CD4-positive, CD25-positive, alpha-beta regulatory T cell (primary cell): Measurements from ENCODE around the gene CFAP20DC. TPM values are rescaled to one million over a fixed set of nuclear protein-coding genes. Genes with fewer than 3 reads are reported as not detected.

Experiments used
- ATAC-seq, 2 donors: fragments of 150-1000 bp; cut with Tn5 transposase; one replicate each; pipeline ENCODE4 v1.10.0; 2021; ENCODE audit warnings: low read depth in 2 of 2, moderate number of reproducible peaks in 2 of 2, moderate library complexity in 1 of 2
- DNase-seq, 3 donors: peaks; one replicate each; pipeline versions ENCODE4 v3.0.0 to v3.0.0-alpha.2; 2012 to 2022; ENCODE audit warnings: mixed read lengths in 1 of 3
- H3K27ac ChIP-seq: one replicate; pipeline ENCODE4 v1.7.0; 2013; ENCODE audit warnings: mild to moderate bottlenecking, low read length; ENCODE audit not compliant: insufficient read depth, poor library complexity, severe bottlenecking
- H3K27me3 ChIP-seq: one replicate; pipeline ENCODE4 v1.7.0; 2013; ENCODE audit warnings: low read length; ENCODE audit not compliant: control insufficient read depth, insufficient read depth
- H3K36me3 ChIP-seq: one replicate; pipeline ENCODE4 v1.7.0; 2013; ENCODE audit warnings: mild to moderate bottlenecking, low read length, moderate library complexity; ENCODE audit not compliant: control insufficient read depth, insufficient read depth
- H3K4me1 ChIP-seq: 2 replicates; pipeline ENCODE4 v1.7.0; 2013; ENCODE audit warnings: mild to moderate bottlenecking, low read length; ENCODE audit not compliant: insufficient read depth, control insufficient read depth, poor library complexity, severe bottlenecking
- H3K4me3 ChIP-seq: one replicate; pipeline ENCODE4 v1.7.0; 2013; ENCODE audit warnings: low read depth, mild to moderate bottlenecking, low read length, moderate library complexity
- H3K9me3 ChIP-seq, 2 experiments: 1 replicate in 1 of 2; 2 replicates in 1 of 2; pipeline ENCODE4 v1.7.0; 2013; ENCODE audit warnings: low read length in 2 of 2, mild to moderate bottlenecking in 1 of 2, moderate library complexity in 1 of 2; ENCODE audit not compliant: control insufficient read depth in 2 of 2
- H3K27ac Mint-ChIP-seq, 3 donors: one replicate each; pipeline ENCODE4 v1.8.0; 2020 to 2022; ENCODE audit warnings: mild to moderate bottlenecking in 3 of 3, mixed read lengths in 3 of 3, moderate library complexity in 2 of 3
- H3K27me3 Mint-ChIP-seq: one replicate; pipeline ENCODE4 v1.8.0; 2022; ENCODE audit warnings: mild to moderate bottlenecking, mixed read lengths
- H3K36me3 Mint-ChIP-seq: one replicate; pipeline ENCODE4 v1.8.0; 2020; ENCODE audit warnings: mixed read lengths
- H3K4me1 Mint-ChIP-seq, 4 donors: one replicate each; pipeline ENCODE4 v1.8.0; 2020 to 2022; ENCODE audit warnings: mixed read lengths in 4 of 4, mild to moderate bottlenecking in 1 of 4
- H3K4me3 Mint-ChIP-seq, 4 donors: one replicate each; pipeline ENCODE4 v1.8.0; 2020 to 2022; ENCODE audit warnings: mild to moderate bottlenecking in 4 of 4, mixed read lengths in 4 of 4, moderate library complexity in 3 of 4
- H3K9me3 Mint-ChIP-seq, 7 donors: one replicate each; pipeline ENCODE4 v1.8.0; 2020 to 2022; ENCODE audit warnings: mixed read lengths in 7 of 7, mild to moderate bottlenecking in 3 of 7, moderate library complexity in 2 of 7
- polyA plus RNA-seq, 4 donors: library from polyadenylated mRNA; unstranded; fragments of 300-500 nt; fragmentation: Illumina TruSeq; gene quantifications; one replicate each; pipeline ENCODE4 v1.2.3, GENCODE V29; 2021
- total RNA-seq: library from RNA; stranded (reverse); gene quantifications from one replicate; pipeline ENCODE4 v1.2.3, GENCODE V29; 2022

The CFAP20DC gene
- total and polyA plus RNA-seq, 5 donors from 2014 or later, result 0.10 to 0.56 (median 0.32) TPM

- peaks cover 18 to 19% of the 10 kb centered on the region in 2 experiments for H3K9me3 ChIP-seq
- DNase-seq (no peak), ATAC-seq (no peak)
- no peaks in the 10 kb centered on the region for H3K4me1 ChIP-seq
- H3K4me3 ChIP-seq, result no peak overlapping the region
- Mint-ChIP-seq H3K4me3 (no peak overlapping the region), H3K4me1 (no peaks in the 10 kb centered on the region), H3K27ac (no peak overlapping the region), H3K9me3 (peaks cover 0 to 30% (median 6%) of the 10 kb centered on the region in 7 donors), H3K36me3 (peaks cover 3% of the 10 kb centered on the region), H3K27me3 (peaks cover 10% of the 10 kb centered on the region)
- no peak overlapping the region for H3K27ac ChIP-seq
- H3K36me3 ChIP-seq, result no peaks in the 10 kb centered on the region
- no peaks in the 10 kb centered on the region for H3K27me3 ChIP-seq
These were observed 269.9 kb downstream of the CFAP20DC start for GRCh38 chr3:58779934-58780333.

- Mint-ChIP-seq H3K4me3 (no peak overlapping the region), H3K9me3 (peaks cover 0 to 24% (median 4%) of the 10 kb centered on the region in 7 donors), H3K27ac (no peak overlapping the region), H3K27me3 (peaks cover 6% of the 10 kb centered on the region), H3K4me1 (no peaks in the 10 kb centered on the region), H3K36me3 (peaks cover 3% of the 10 kb centered on the region)
- Histone ChIP-seq H3K36me3 (no peaks in the 10 kb centered on the region), H3K9me3 (peaks cover 18 to 19% of the 10 kb centered on the region in 2 experiments), H3K27me3 (peaks cover 2% of the 10 kb centered on the region), H3K4me1 (no peaks in the 10 kb centered on the region), H3K27ac (no peak overlapping the region), H3K4me3 (no peak overlapping the region)
- DNase-seq, result no peak
- ATAC-seq, result no peak
These were observed 273.6 kb downstream of the CFAP20DC start for GRCh38 chr3:58776231-58776630.

GRCh38 chr3:58772462-58772861 lies 277.4 kb downstream of the CFAP20DC start:
- no peaks in the 10 kb centered on the region for H3K4me1 Mint-ChIP-seq
- DNase-seq, result no peak
- H3K9me3 ChIP-seq, result no peaks in the 10 kb centered on the region
- peaks cover 2% of the 10 kb centered on the region for H3K27me3 ChIP-seq
- no peaks in the 10 kb centered on the region for H3K4me1 ChIP-seq
- H3K27ac Mint-ChIP-seq, result no peak overlapping the region
- no peak overlapping the region for H3K4me3 ChIP-seq
- no peak overlapping the region for H3K27ac ChIP-seq
- H3K36me3 ChIP-seq, result no peaks in the 10 kb centered on the region
- H3K36me3 Mint-ChIP-seq, result no peaks in the 10 kb centered on the region
- H3K27me3 Mint-ChIP-seq, result no peaks in the 10 kb centered on the region
- H3K4me3 Mint-ChIP-seq, result no peak overlapping the region
- no peak for ATAC-seq
- peaks cover 0 to 11% (median 6%) of the 10 kb centered on the region in 7 donors for H3K9me3 Mint-ChIP-seq

GRCh38 chr3:58769065-58769464 lies 280.8 kb downstream of the CFAP20DC start:
- H3K27ac Mint-ChIP-seq, result no peak overlapping the region
- peaks cover 2% of the 10 kb centered on the region for H3K27me3 ChIP-seq
- no peaks in the 10 kb centered on the region for H3K4me1 Mint-ChIP-seq
- H3K27me3 Mint-ChIP-seq, result no peaks in the 10 kb centered on the region
- H3K4me3 ChIP-seq, result no peak overlapping the region
- no peaks in the 10 kb centered on the region for H3K4me1 ChIP-seq
- H3K36me3 ChIP-seq, result no peaks in the 10 kb centered on the region
- no peak overlapping the region for H3K4me3 Mint-ChIP-seq
- DNase-seq, result no peak
- no peak overlapping the region for H3K27ac ChIP-seq
- H3K36me3 Mint-ChIP-seq, result no peaks in the 10 kb centered on the region
- no peaks in the 10 kb centered on the region for H3K9me3 ChIP-seq
- no peak for ATAC-seq
- H3K9me3 Mint-ChIP-seq, result peaks cover 0 to 11% (median 5%) of the 10 kb centered on the region in 7 donors

GRCh38 chr3:58766587-58767282 lies 283.1 kb downstream of the CFAP20DC start:
- Mint-ChIP-seq H3K27ac (no peak overlapping the region), H3K4me1 (no peaks in the 10 kb centered on the region), H3K27me3 (no peaks in the 10 kb centered on the region), H3K4me3 (no peak overlapping the region), H3K36me3 (no peaks in the 10 kb centered on the region), H3K9me3 (peaks cover 0 to 11% (median 5%) of the 10 kb centered on the region in 7 donors)
- Histone ChIP-seq H3K27ac (no peak overlapping the region), H3K36me3 (no peaks in the 10 kb centered on the region), H3K9me3 (no peaks in the 10 kb centered on the region), H3K27me3 (no peaks in the 10 kb centered on the region), H3K4me1 (no peaks in the 10 kb centered on the region), H3K4me3 (no peak overlapping the region)
- ATAC-seq (no peak), DNase-seq (no peak)

GRCh38 chr3:58755150-58755549 lies 294.7 kb downstream of the CFAP20DC start:
- DNase-seq (no peak), ATAC-seq (no peak)
- Histone ChIP-seq H3K9me3 (no peaks in the 10 kb centered on the region), H3K36me3 (no peaks in the 10 kb centered on the region), H3K4me3 (no peak overlapping the region), H3K4me1 (no peaks in the 10 kb centered on the region), H3K27me3 (no peaks in the 10 kb centered on the region), H3K27ac (no peak overlapping the region)
- Mint-ChIP-seq H3K9me3 (peaks cover 0 to 1% (median 0%) of the 10 kb centered on the region in 7 donors), H3K4me1 (no peaks in the 10 kb centered on the region), H3K27me3 (no peaks in the 10 kb centered on the region), H3K4me3 (no peak overlapping the region), H3K36me3 (no peaks in the 10 kb centered on the region), H3K27ac (no peak overlapping the region)

GRCh38 chr3:58754074-58754473 lies 295.8 kb downstream of the CFAP20DC start:
- DNase-seq (no peak), ATAC-seq (no peak)
- peaks cover 0 to 1% (median 0%) of the 10 kb centered on the region in 7 donors for H3K9me3 Mint-ChIP-seq
- H3K27me3 Mint-ChIP-seq, result peaks cover 8% of the 10 kb centered on the region
- Histone ChIP-seq H3K4me3 (no peak overlapping the region), H3K36me3 (no peaks in the 10 kb centered on the region), H3K27ac (no peak overlapping the region), H3K4me1 (no peaks in the 10 kb centered on the region), H3K27me3 (no peaks in the 10 kb centered on the region), H3K9me3 (no peaks in the 10 kb centered on the region)
- no peaks in the 10 kb centered on the region for H3K36me3 Mint-ChIP-seq
- H3K4me1 Mint-ChIP-seq, result no peaks in the 10 kb centered on the region
- H3K4me3 Mint-ChIP-seq, result no peak overlapping the region
- no peak overlapping the region for H3K27ac Mint-ChIP-seq
